Ovary (tissue), 3 donors: Measurements from ENCODE around the gene FSTL1.

Source experiments
- EP300 ChIP-seq: sonication (generic); formaldehyde crosslinking; IDR thresholded peaks from one replicate; pipeline ENCODE4 v1.6.1; 2017; ENCODE audit warnings: antibody characterized with exemption
- POLR2A ChIP-seq: fragments of 450-650 bp; IDR thresholded peaks from one replicate; pipeline ENCODE4 v1.6.1; 2017; ENCODE audit warnings: antibody characterized with exemption, mild to moderate bottlenecking, moderate library complexity
- TF ChIP-seq, protein P1 (sequence below), 3 donors: fragments of 450-650 bp in 2 of 3; fragments of 200-600 bp in 1 of 3; IDR thresholded peaks; one replicate each; pipeline versions ENCODE4 v1.5.1 to v1.8.0; 2016 to 2022; ENCODE audit warnings: antibody characterized with exemption in 3 of 3, mild to moderate bottlenecking in 1 of 3
- donor health status: DM: no; HTN: no; CAD: no.

DNA sequence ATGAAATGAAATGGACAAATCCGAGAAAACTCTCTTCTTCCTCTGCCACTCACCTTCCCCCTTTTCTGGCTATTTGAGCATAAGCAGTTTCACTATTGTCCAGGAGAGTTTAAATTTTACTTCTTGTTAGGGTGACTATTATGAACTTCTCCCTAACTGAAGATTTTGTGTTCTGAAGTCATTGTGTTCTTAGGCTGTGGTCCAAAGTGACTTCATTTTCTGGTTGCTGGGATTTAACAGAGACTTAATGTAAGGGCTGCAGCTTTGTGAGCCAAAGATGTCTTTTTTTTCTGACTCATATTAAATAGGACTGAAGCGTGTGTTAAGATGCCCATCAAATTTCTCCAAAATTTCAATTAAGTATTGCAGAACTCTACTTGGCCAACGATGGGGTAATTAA lies 46.5 kb upstream of the FSTL1 start:
- TF ChIP-seq, protein P1, sequence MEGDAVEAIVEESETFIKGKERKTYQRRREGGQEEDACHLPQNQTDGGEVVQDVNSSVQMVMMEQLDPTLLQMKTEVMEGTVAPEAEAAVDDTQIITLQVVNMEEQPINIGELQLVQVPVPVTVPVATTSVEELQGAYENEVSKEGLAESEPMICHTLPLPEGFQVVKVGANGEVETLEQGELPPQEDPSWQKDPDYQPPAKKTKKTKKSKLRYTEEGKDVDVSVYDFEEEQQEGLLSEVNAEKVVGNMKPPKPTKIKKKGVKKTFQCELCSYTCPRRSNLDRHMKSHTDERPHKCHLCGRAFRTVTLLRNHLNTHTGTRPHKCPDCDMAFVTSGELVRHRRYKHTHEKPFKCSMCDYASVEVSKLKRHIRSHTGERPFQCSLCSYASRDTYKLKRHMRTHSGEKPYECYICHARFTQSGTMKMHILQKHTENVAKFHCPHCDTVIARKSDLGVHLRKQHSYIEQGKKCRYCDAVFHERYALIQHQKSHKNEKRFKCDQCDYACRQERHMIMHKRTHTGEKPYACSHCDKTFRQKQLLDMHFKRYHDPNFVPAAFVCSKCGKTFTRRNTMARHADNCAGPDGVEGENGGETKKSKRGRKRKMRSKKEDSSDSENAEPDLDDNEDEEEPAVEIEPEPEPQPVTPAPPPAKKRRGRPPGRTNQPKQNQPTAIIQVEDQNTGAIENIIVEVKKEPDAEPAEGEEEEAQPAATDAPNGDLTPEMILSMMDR (IDR thresholded peaks at IDR 0.05), result no peak
- TF ChIP-seq POLR2A (no peak), EP300 (no peak)
